Activated T-helper 2 cell treated with anti-CD3 and anti-CD28 coated beads, Interferon-gamma antibody, Interleukin-2, Interleukin-4, amounts not matched to agents 10 μg/mL and 5 μg/mL and 100 μg/mL, durations not matched to agents 14 hours and 24 hours and 36 hours (primary cell): ENCODE data around the gene MT1X. TPM values are rescaled to one million over a fixed set of nuclear protein-coding genes. Genes with fewer than 3 reads are reported as not detected.
"Not testable (repeated sequence)": the region's sequence is repeated elsewhere in the genome, so short reads cannot be mapped to it uniquely, and the experiment has no call there.

Experiments used
- DNase-seq: peaks from one replicate; pipeline ENCODE4 v3.0.0; 2021; ENCODE audit warnings: low spot score
- H3K27ac Mint-ChIP-seq: one replicate; pipeline ENCODE4 v1.8.0; 2021; ENCODE audit warnings: mixed read lengths
- H3K27me3 Mint-ChIP-seq: one replicate; pipeline ENCODE4 v1.8.0; 2021; ENCODE audit warnings: low read depth, mixed read lengths
- H3K36me3 Mint-ChIP-seq: one replicate; pipeline ENCODE4 v1.8.0; 2021; ENCODE audit warnings: low read depth, mixed read lengths
- H3K4me1 Mint-ChIP-seq: one replicate; pipeline ENCODE4 v1.8.0; 2021; ENCODE audit warnings: low read depth, mixed read lengths
- H3K4me3 Mint-ChIP-seq: one replicate; pipeline ENCODE4 v1.8.0; 2021; ENCODE audit warnings: low read depth, mild to moderate bottlenecking, moderate library complexity, mixed read lengths
- H3K9me3 Mint-ChIP-seq: one replicate; pipeline ENCODE4 v1.8.0; 2021; ENCODE audit warnings: mixed read lengths
- intact Hi-C: fragments of 100-400 bp; cut with micrococcal nuclease; formaldehyde crosslinking; loops from one replicate; pipeline ENCODE4 v1.15.1; 2023
- total RNA-seq: library from RNA; stranded (reverse); gene quantifications from 2 replicates; pipeline ENCODE4 v1.2.3, GENCODE V29; 2022

MT1X gene
- total RNA-seq, 1 donor from 2014 or later = 62.3 TPM

- Mint-ChIP-seq H3K4me3 (no peak overlapping the region), H3K9me3 (no peaks in the 10 kb centered on the region), H3K27me3 (peaks cover 34% of the 10 kb centered on the region), H3K36me3 (no peaks in the 10 kb centered on the region), H3K4me1 (peaks cover 35% of the 10 kb centered on the region), H3K27ac (no peak overlapping the region)
- intact Hi-C loops = loop anchor here (2.0 kb wide), 1 partner anchor 29 kb away; no protein-coding TSS in a partner anchor
- DNase-seq = no peak
Measured at GRCh38 chr16:56673921-56674320, 8.3 kb upstream of the MT1X start.

DNA sequence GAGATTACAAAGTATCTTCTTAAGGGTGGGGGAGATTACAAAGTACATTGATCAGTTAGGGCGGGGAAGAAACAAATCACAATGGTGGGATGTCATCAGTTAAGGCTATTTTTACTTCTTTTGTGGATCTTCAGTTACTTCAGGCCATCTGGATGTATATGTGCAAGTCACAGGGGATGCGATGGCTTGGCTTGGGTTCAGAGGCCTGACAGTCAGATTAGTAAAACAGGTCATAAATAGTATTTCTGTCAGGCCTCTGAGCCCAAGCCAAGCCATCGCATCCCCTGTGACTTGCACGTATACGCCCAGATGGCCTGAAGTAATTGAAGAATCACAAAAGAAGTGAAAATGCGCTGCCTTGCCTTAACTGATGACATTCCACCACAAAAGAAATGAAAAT, 7.7 kb upstream of the MT1X start:
- H3K27me3 Mint-ChIP-seq = peaks cover 28% of the 10 kb centered on the region
- H3K4me3 Mint-ChIP-seq, H3K9me3 Mint-ChIP-seq, intact Hi-C loops, H3K27ac Mint-ChIP-seq, DNase-seq, H3K36me3 Mint-ChIP-seq: not testable (repeated sequence)
- peaks cover 31% of the 10 kb centered on the region for H3K4me1 Mint-ChIP-seq

DNA sequence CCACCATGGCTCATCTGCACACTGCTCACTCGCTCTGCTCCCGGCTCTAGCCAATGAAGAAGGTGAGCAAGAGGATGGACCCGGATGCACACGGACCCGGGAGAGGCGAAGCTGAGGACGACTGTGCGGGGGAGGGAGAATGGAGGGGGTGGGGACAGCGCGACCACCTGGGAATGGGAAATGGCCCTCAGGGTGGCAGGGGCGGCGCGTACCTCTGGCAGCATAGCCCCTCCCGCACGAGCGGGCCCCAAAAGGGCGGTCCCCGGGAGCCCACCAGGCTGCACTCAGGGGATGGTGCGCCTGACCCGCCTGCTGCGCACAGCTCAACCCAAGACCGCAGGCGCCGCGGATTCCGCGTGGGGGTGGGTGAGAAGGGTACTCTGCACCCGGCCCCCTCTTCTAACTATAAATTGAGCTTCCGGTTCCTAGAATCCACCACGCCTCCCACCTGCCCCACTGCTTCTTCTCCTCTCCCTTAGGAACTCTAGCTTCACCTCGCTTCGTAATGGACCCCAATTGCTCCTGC, 6.5 kb upstream of the MT1X start:
- intact Hi-C loops = no loop called here
- peaks cover 18% of the 10 kb centered on the region for H3K27me3 Mint-ChIP-seq
- peak overlapping the region; percentile 43 for H3K4me3 Mint-ChIP-seq
- H3K9me3 Mint-ChIP-seq = no peaks in the 10 kb centered on the region
- peaks cover 32% of the 10 kb centered on the region for H3K4me1 Mint-ChIP-seq
- DNase-seq = no peak
- no peak overlapping the region for H3K27ac Mint-ChIP-seq
- H3K36me3 Mint-ChIP-seq = no peaks in the 10 kb centered on the region

DNA sequence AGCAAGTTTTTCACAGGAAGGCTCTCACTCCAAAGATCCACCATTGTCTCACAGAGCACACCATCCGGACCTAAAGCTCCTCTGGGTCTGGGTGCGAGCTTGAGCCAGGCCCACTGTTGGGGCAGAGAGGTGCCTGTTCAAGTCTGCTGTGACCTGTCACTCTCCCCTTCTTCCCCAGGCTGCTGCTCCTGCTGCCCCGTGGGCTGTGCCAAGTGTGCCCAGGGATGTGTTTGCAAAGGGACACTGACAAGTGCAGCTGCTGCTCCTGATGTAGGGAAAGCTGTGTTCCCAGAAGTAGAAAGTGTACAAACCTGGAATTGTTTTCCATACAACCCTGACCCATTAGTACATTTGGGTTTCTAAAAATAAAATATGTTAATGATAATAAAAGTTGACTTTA, 4.8 kb upstream of the MT1X start:
- no peak overlapping the region for H3K27ac Mint-ChIP-seq
- intact Hi-C loops = no loop called here
- H3K27me3 Mint-ChIP-seq = peaks cover 9% of the 10 kb centered on the region
- no peak overlapping the region for H3K4me3 Mint-ChIP-seq
- DNase-seq = no peak
- no peaks in the 10 kb centered on the region for H3K9me3 Mint-ChIP-seq
- no peaks in the 10 kb centered on the region for H3K36me3 Mint-ChIP-seq
- H3K4me1 Mint-ChIP-seq = peaks cover 32% of the 10 kb centered on the region

- H3K4me1 Mint-ChIP-seq = peaks cover 34% of the 10 kb centered on the region
- peaks cover 7% of the 10 kb centered on the region for H3K27me3 Mint-ChIP-seq
- H3K36me3 Mint-ChIP-seq = no peaks in the 10 kb centered on the region
- no peak overlapping the region for H3K4me3 Mint-ChIP-seq
- intact Hi-C loops = no loop called here
- no peaks in the 10 kb centered on the region for H3K9me3 Mint-ChIP-seq
- no peak overlapping the region for H3K27ac Mint-ChIP-seq
- no peak for DNase-seq
Measured at GRCh38 chr16:56679078-56679730, 3.1 kb upstream of the MT1X start.

DNA sequence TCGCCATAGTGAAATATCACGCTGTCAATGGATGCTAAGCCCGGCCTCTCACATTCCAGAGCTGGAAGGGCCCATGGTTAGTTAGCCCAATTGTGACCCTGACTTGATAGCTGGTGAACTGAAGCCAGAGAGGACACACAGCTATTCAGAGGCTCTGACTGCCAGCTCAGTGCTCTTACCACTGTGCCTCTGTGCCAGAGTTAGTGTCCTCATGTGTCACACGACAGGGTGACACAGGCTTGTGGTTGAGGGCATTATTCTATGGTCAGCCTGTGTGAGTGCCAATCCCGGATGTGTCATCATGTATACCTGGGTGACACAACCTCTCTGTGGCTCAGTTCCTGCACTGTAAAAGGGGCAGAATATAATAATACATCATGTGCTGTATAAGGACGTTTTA, 2.5 kb upstream of the MT1X start:
- no peak overlapping the region for H3K4me3 Mint-ChIP-seq
- no peak for DNase-seq

DNA sequence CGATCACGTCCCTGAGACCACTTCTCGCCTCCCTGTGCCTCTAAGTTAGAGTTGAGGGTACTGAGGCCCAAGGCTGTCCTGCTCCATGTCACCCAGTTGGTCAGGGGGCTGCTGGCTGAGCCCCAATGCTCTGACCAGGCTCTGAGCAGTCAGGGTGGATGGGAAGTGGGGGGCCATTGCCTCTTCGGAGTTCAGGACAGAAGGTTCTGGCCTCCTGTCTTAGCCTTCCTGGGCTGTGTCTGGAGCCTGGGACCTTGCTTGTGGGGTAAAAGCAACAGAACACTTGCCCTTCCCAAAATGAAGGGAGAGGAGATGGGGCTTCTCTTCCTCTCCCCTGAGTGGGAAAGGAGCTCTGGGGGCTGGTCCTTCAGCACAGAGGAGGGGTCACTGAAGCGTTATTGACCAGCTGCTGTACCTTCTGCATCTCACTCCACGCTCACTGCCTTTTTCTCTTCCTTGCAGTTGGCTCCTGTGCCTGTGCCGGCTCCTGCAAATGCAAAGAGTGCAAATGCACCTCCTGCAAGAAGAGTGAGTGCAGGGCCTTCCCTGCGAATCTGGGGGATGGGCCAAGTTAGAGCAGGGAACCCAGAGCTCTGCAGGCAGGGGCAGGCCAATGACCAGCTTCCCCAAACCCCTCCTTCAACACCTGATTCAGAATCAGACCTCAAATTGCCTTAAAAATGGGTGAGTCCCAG, 580 bp downstream of the MT1X start:
- intact Hi-C loops = loop anchor here (1.0 to 5.0 kb wide), 5 partner anchors 14 to 231 kb away; partner anchors contain the start of genes MT1G, MT1H, MT2A and NUDT21
- DNase-seq = no peak
- Mint-ChIP-seq H3K27ac (peak overlapping the region; percentile 84), H3K27me3 (no peaks in the 10 kb centered on the region), H3K4me1 (peaks cover 24% of the 10 kb centered on the region), H3K9me3 (no peaks in the 10 kb centered on the region), H3K4me3 (peak overlapping the region; percentile 94), H3K36me3 (peaks cover 4% of the 10 kb centered on the region)

More for the DNA sequence above, 2.5 kb upstream of the MT1X start:
- H3K4me1 Mint-ChIP-seq = peaks cover 32% of the 10 kb centered on the region
- no peaks in the 10 kb centered on the region for H3K9me3 Mint-ChIP-seq
- intact Hi-C loops = loop anchor here (5.0 kb wide), 2 partner anchors 38 to 228 kb away; partner anchors contain the start of genes NUDT21 and OGFOD1
- H3K27ac Mint-ChIP-seq = no peak overlapping the region
- H3K36me3 Mint-ChIP-seq = no peaks in the 10 kb centered on the region
- H3K27me3 Mint-ChIP-seq = peaks cover 5% of the 10 kb centered on the region

DNA sequence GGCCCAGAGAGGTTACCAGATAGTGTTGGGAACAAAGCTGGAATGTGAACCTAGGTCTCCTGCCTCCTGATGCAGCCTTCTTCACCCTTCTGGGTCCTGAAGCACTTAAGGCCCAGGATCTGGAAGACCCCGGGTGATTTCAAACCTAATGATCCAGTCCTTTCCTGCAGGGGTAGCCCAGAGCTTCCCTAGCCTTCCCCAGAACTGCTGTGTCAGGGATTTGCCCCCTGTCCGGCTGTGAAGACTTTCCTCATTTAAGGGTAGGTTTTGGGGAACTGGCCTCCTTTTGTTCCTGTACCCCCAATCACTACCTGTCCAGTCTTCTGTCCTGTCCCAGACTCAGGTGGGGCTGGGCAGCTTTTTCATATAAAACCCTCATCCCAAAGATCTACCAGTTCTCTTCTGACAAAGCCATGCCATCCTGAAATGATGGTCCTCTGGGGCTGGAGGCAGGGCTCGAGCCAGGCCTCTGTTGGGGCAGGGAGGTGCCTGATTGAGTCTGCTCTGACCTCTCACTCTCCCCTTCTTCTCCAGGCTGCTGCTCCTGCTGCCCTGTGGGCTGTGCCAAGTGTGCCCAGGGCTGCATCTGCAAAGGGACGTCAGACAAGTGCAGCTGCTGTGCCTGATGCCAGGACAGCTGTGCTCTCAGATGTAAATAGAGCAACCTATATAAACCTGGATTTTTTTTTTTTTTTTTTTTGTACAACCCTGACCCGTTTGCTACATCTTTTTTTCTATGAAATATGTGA, 1.3 kb downstream of the MT1X start:
- H3K4me1 Mint-ChIP-seq = peaks cover 24% of the 10 kb centered on the region
- peak overlapping the region; percentile 94 for H3K4me3 Mint-ChIP-seq
- H3K9me3 Mint-ChIP-seq = no peaks in the 10 kb centered on the region
- intact Hi-C loops = loop anchor here (2.0 to 5.0 kb wide), 4 partner anchors 15 to 231 kb away; partner anchors contain the start of genes MT1G, MT1H, NUDT21 and OGFOD1
- DNase-seq = no peak
- peaks cover 4% of the 10 kb centered on the region for H3K36me3 Mint-ChIP-seq
- H3K27me3 Mint-ChIP-seq = no peaks in the 10 kb centered on the region
- H3K27ac Mint-ChIP-seq = no peak overlapping the region

GRCh38 chr16:56684256-56684925, 2.1 kb downstream of the MT1X start:
- Mint-ChIP-seq H3K4me3 (peak overlapping the region; percentile 94), H3K36me3 (peaks cover 4% of the 10 kb centered on the region), H3K27ac (no peak overlapping the region), H3K9me3 (no peaks in the 10 kb centered on the region), H3K4me1 (peaks cover 24% of the 10 kb centered on the region), H3K27me3 (peaks cover 3% of the 10 kb centered on the region)
- DNase-seq = no peak
- intact Hi-C loops = loop anchor here (5.0 kb wide), 2 partner anchors 42 to 232 kb away; partner anchors contain the start of genes NUDT21 and OGFOD1

DNA sequence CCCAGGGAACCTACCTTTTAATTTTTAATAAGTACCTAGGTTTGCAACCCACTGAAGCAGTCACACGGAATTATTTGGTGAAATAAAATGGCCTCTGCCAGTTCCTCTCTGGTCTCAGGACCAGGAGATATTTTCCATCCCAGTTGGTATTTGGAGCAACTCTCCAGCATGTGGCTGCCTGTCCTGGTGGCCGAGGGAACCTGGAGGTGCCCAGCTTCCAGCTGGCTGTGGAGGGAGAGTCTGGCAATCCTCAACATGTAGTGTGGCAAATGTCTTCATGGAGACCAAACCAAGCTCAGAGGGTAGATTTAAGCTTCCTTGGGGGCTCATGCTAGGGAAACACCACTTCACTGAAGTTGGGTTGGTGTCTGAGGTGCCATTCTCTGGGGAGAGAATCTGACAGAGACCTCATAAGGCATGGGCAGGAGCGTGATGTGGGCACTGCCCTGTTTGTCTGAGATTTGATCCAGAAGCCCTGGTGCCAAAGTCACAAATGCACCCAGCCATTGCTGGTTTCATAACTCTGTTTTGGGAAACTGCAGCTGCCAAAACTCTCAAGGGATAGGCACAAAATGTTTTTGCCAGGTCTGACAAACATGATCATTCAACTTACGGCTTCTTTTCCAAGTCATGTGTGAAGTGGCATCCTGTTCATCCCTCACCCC, 2.8 kb downstream of the MT1X start:
- peaks cover 21% of the 10 kb centered on the region for H3K4me1 Mint-ChIP-seq

GRCh38 chr16:56686758-56687157, 4.5 kb downstream of the MT1X start:
- peaks cover 3% of the 10 kb centered on the region for H3K27me3 Mint-ChIP-seq
- intact Hi-C loops = no loop called here
- H3K4me1 Mint-ChIP-seq = peaks cover 16% of the 10 kb centered on the region
- no peaks in the 10 kb centered on the region for H3K9me3 Mint-ChIP-seq
- peaks cover 4% of the 10 kb centered on the region for H3K36me3 Mint-ChIP-seq
- H3K27ac Mint-ChIP-seq = no peak overlapping the region
- no peak for DNase-seq
- no peak overlapping the region for H3K4me3 Mint-ChIP-seq

More for the DNA sequence above, 2.8 kb downstream of the MT1X start:
- no peak overlapping the region for H3K4me3 Mint-ChIP-seq
- intact Hi-C loops = loop anchor here (5.0 kb wide), 2 partner anchors 43 to 233 kb away; partner anchors contain the start of genes NUDT21 and OGFOD1
- DNase-seq = no peak
- H3K36me3 Mint-ChIP-seq = peaks cover 4% of the 10 kb centered on the region
- peaks cover 3% of the 10 kb centered on the region for H3K27me3 Mint-ChIP-seq
- H3K9me3 Mint-ChIP-seq = no peaks in the 10 kb centered on the region
- no peak overlapping the region for H3K27ac Mint-ChIP-seq

- Mint-ChIP-seq H3K27me3 (peaks cover 3% of the 10 kb centered on the region), H3K36me3 (peaks cover 4% of the 10 kb centered on the region), H3K4me3 (no peak overlapping the region), H3K4me1 (peaks cover 3% of the 10 kb centered on the region), H3K9me3 (no peaks in the 10 kb centered on the region), H3K27ac (no peak overlapping the region)
- no peak for DNase-seq
- intact Hi-C loops = no loop called here
Measured at GRCh38 chr16:56688762-56689161, 6.5 kb downstream of the MT1X start.
